Adipocyte (in vitro differentiated cells): ENCODE measurements around the gene ATG16L2.
"Not testable (repeated sequence)": the region's sequence is repeated elsewhere in the genome, so short reads cannot be mapped to it uniquely, and the experiment has no call there.

Source experiments
- DNase-seq: peaks from one replicate; pipeline ENCODE4 v3.0.0-alpha.2; 2015; ENCODE audit warnings: low read depth
- H3K27me3 ChIP-seq: replicated peaks from 2 replicates; pipeline ENCODE4 v1.7.0; 2013; ENCODE audit warnings: mild to moderate bottlenecking, low read length, moderate library complexity; ENCODE audit not compliant: control insufficient read depth, insufficient read depth
- H3K36me3 ChIP-seq: 2 replicates; pipeline ENCODE4 v1.7.0; 2013; ENCODE audit warnings: low read length, mild to moderate bottlenecking, moderate library complexity; ENCODE audit not compliant: control insufficient read depth, insufficient read depth, severe bottlenecking
- H3K4me1 ChIP-seq: 2 replicates; pipeline ENCODE4 v1.7.0; 2013; ENCODE audit warnings: mild to moderate bottlenecking, low read length, moderate library complexity; ENCODE audit not compliant: control insufficient read depth, insufficient read depth
- H3K4me3 ChIP-seq: 2 replicates; pipeline ENCODE4 v1.7.0; 2013; ENCODE audit warnings: mild to moderate bottlenecking, low read length, moderate library complexity
- H3K9ac ChIP-seq: 2 replicates; pipeline ENCODE4 v1.7.0; 2013; ENCODE audit warnings: mild to moderate bottlenecking, low read length, moderate library complexity
- H3K9me3 ChIP-seq: 2 replicates; pipeline ENCODE4 v1.7.0; 2013; ENCODE audit warnings: mild to moderate bottlenecking, low read length, moderate library complexity; ENCODE audit not compliant: control insufficient read depth

ATG16L2 gene

GRCh38 chr11:72781063-72781312, 33.2 kb upstream of the ATG16L2 start:
- H3K4me3 ChIP-seq: peak overlapping the region; percentile 50

DNA sequence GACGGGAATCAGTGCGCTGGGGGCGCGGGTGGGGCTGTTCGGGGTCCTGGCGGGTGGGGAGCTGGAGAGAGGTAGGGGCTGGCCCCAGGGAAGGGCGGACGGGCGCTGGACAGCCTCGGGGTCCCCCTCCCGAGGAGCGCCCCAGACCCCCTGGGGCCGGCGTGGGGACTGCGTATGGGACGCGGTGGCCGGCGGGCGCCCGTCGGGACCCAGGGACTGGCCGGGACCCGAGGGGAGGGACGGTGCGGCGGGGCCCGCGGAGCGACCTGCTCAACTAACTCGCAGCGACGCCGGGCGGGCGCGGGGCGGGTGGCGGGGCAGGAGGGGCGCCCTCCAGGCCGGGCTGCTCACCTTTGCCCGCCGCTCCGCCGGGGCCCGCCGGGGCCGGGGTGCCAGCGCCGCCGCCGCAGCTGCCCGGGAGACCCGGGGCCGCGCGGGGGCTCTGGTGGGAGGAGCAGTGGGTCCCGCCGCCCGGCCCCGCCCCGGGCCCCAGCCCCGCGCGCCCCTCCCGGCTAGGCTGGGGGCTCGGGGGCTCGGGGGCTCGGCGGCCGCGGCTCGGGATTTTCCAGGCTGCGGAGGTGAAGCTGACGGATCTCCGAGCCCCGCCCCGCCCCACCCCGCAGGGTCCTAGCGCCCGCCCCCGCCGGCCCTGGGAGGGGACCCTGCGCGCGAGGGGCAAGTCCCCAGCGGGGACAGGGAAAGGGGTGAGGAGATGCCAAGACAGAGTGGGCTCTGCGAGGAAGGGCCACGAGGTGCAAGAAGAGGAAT, 32.7 kb upstream of the ATG16L2 start:
- Histone ChIP-seq H3K4me3 (peak overlapping the region; percentile 50), H3K27me3 (peaks cover 7% of the 10 kb centered on the region), H3K9me3 (no peaks in the 10 kb centered on the region), H3K4me1 (no peaks in the 10 kb centered on the region), H3K36me3 (no peaks in the 10 kb centered on the region), H3K9ac (peak overlapping the region; percentile 25)
- peak; percentile 49 for DNase-seq

More at GRCh38 chr11:72781063-72781312, 33.2 kb upstream of the ATG16L2 start:
- H3K4me1 ChIP-seq: no peaks in the 10 kb centered on the region
- H3K9me3 ChIP-seq: no peaks in the 10 kb centered on the region
- H3K36me3 ChIP-seq: no peaks in the 10 kb centered on the region
- no peak for DNase-seq
- peak overlapping the region; percentile 25 for H3K9ac ChIP-seq
- H3K27me3 ChIP-seq: peaks cover 7% of the 10 kb centered on the region

DNA sequence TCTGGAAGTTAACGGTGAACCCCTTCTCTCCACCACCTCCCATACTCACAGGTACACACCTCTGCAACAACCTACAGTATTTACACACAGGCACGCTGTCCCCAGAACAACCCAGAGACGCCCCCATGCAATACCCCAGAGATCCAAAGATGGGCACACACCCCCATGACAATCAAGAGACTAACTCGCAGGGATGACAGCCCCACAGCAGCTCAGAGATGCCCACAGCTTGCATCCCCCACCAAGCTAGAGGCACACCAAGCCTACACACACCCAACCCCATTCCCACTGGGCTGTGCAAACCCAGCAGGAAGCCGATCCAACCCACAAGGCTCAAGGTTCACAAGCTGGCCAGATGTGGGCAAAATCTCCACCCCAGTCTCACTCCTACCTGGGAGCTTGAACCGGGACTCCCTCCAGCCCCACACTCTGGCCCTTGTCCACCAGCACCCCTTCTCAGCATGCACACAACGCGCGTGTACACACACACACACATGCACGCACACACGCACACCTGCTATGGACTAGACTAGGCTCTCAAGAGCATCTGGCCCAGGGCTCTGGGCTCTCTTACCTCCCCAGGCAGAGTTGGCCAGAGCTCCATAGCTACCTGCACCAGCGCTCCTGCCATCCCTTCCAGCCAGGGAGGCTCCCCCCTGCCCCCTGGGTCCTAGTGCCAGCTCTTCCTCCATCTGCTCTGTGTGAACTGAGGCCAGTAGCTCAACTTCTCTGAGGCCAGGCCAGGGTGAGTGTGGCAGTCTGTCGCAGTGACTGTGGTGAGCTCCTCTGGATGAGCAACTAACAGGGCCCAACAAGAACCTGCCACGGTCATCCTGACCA, 31.9 kb upstream of the ATG16L2 start:
- Histone ChIP-seq H3K9me3 (no peaks in the 10 kb centered on the region), H3K4me1 (no peaks in the 10 kb centered on the region), H3K36me3 (no peaks in the 10 kb centered on the region), H3K27me3 (peaks cover 7% of the 10 kb centered on the region), H3K4me3 (no peak overlapping the region), H3K9ac (no peak overlapping the region)
- DNase-seq: no peak

- no peaks in the 10 kb centered on the region for H3K36me3 ChIP-seq
- no peak overlapping the region for H3K9ac ChIP-seq
- no peak overlapping the region for H3K4me3 ChIP-seq
- no peaks in the 10 kb centered on the region for H3K4me1 ChIP-seq
- DNase-seq: no peak
- H3K9me3 ChIP-seq: no peaks in the 10 kb centered on the region
- peaks cover 7% of the 10 kb centered on the region for H3K27me3 ChIP-seq
These were observed 30.9 kb upstream of the ATG16L2 start for GRCh38 chr11:72783144-72783905.

GRCh38 chr11:72784662-72785061, 29.5 kb upstream of the ATG16L2 start:
- no peak for DNase-seq
- Histone ChIP-seq H3K4me1 (peaks cover 6% of the 10 kb centered on the region), H3K9me3 (no peaks in the 10 kb centered on the region), H3K9ac (no peak overlapping the region), H3K4me3 (no peak overlapping the region), H3K27me3 (peaks cover 7% of the 10 kb centered on the region), H3K36me3 (no peaks in the 10 kb centered on the region)

DNA sequence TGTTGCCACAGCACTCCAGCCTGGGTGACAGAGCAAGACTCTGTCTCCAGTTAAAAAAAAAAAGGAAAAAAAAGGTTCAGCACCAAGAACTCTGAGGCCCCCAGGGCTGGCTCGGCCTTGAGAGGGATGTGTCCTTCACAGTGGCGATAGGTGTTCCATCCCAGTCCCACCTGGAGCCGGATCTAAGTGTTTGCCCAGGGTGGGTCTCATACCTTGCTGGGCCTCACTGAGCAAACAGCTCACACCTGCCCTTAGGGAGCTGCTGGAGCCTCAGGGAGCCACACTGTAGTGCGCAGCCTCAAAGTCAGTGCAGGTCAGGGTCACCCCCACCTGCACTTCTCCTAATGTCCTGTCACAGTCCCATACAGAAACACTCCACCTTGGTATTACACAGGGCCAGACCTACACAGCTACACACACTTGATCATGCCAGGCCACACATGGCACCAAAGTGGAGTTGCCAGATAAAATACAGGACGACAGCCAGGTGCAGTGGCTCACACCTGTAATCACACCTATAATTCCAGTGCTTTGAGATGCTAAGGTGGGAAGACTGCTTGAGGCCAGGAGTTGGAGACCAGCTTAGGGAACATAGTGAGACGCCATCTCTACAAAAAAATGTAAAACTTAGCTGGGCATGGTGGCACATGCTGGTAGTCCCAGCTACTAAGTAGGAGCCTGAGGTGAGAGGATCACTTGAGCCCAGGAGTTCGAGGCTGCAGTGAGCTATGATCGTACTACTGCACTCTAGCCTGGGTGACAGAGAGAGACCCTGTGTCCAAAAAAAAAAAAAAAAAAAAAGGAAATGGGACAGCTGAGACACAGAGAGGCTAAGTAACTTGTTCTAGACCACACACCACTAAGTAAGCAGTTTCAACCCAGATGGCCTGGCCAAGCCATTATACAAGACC, 27.7 kb upstream of the ATG16L2 start:
- Histone ChIP-seq H3K4me3 (no peak overlapping the region), H3K27me3 (no peaks in the 10 kb centered on the region), H3K36me3 (no peaks in the 10 kb centered on the region), H3K9ac (no peak overlapping the region), H3K4me1 (peaks cover 12% of the 10 kb centered on the region), H3K9me3 (no peaks in the 10 kb centered on the region)
- DNase-seq: no peak

DNA sequence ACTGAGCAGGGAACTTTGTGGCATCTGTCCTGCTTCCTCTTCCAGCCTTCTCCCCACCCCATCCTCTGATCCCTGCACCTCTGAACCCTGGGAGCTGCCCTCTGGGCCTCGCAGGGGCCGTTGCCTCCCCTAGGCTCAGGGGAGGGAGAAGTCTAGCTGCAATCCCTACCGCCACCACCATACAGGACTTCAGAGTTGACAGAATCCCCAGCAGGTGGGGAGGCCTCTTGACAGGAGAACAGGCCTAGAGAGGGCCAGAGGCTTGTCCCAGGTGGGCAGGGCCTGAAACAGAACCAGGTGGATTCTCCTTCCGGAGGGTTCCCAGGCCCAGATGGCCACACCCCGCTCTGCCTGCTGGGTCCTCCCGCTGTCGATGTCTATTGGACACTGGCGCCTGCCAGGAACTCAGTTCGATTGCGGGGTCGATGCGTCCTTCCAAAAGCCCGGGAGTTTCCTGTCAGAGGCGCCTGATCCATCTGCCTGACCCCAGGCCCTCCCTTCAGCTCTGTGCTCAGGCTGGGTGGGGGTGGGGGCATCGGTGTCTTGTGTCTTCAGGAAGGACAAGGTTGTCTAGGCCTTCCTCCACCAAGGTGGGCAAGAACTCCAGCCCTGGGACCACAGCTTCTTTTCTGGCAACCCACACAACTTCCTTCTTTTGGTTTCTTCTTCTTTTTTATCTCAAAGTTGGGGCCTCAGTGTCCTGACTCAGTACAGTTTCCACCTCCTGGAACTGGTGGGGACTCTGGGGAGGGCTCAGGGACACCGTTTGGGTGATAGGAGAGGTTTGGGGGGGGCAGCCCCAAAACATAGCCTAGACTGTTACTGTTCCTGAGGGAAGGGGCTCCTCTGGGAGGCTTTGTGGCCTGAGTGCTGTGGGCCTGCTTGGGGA, 26.8 kb upstream of the ATG16L2 start:
- no peaks in the 10 kb centered on the region for H3K36me3 ChIP-seq
- no peak overlapping the region for H3K9ac ChIP-seq
- no peaks in the 10 kb centered on the region for H3K9me3 ChIP-seq
- H3K27me3 ChIP-seq: no peaks in the 10 kb centered on the region
- no peak overlapping the region for H3K4me3 ChIP-seq
- peaks cover 12% of the 10 kb centered on the region for H3K4me1 ChIP-seq
- DNase-seq: no peak

GRCh38 chr11:72788241-72788640, 26.0 kb upstream of the ATG16L2 start:
- Histone ChIP-seq H3K9me3 (no peaks in the 10 kb centered on the region), H3K36me3 (no peaks in the 10 kb centered on the region), H3K9ac (no peak overlapping the region), H3K27me3 (no peaks in the 10 kb centered on the region), H3K4me3 (no peak overlapping the region), H3K4me1 (peaks cover 16% of the 10 kb centered on the region)
- DNase-seq: peak; percentile 9

- no peak overlapping the region for H3K4me3 ChIP-seq
- H3K36me3 ChIP-seq: no peaks in the 10 kb centered on the region
- H3K4me1 ChIP-seq: peaks cover 24% of the 10 kb centered on the region
- peak; percentile 40 for DNase-seq
- no peak overlapping the region for H3K9ac ChIP-seq
- no peaks in the 10 kb centered on the region for H3K9me3 ChIP-seq
- no peaks in the 10 kb centered on the region for H3K27me3 ChIP-seq
These were observed 24.6 kb upstream of the ATG16L2 start for GRCh38 chr11:72789493-72790131.

GRCh38 chr11:72791228-72791627, 23.0 kb upstream of the ATG16L2 start:
- DNase-seq, H3K9ac ChIP-seq, H3K27me3 ChIP-seq, H3K36me3 ChIP-seq, H3K4me3 ChIP-seq, H3K9me3 ChIP-seq: not testable (repeated sequence)
- peaks cover 27% of the 10 kb centered on the region for H3K4me1 ChIP-seq
